Chondrocyte (in vitro differentiated cells): ENCODE data around the gene SYNC. TPM values are rescaled to one million over a fixed set of nuclear protein-coding genes. Genes with fewer than 3 reads are reported as not detected.
"Not testable (repeated sequence)": the region's sequence is repeated elsewhere in the genome, so short reads cannot be mapped to it uniquely, and the experiment has no call there.

Experiments
- DNase-seq: peaks from one replicate; pipeline ENCODE4 v3.0.0; 2021; ENCODE audit warnings: mixed read lengths, low spot score
- H3K27ac Mint-ChIP-seq: one replicate; pipeline ENCODE4 v1.8.0; 2021; ENCODE audit warnings: mild to moderate bottlenecking, moderate library complexity, mixed read lengths; ENCODE audit not compliant: unreplicated experiment
- H3K27me3 Mint-ChIP-seq: 2 replicates; pipeline ENCODE4 v1.8.0; 2021; ENCODE audit warnings: low read depth, mixed read lengths
- H3K36me3 Mint-ChIP-seq: 2 replicates; pipeline ENCODE4 v1.8.0; 2021; ENCODE audit warnings: low read depth, mixed read lengths
- H3K4me1 Mint-ChIP-seq: 2 replicates; pipeline ENCODE4 v1.8.0; 2021; ENCODE audit warnings: low read depth, mild to moderate bottlenecking, mixed read lengths
- H3K4me3 Mint-ChIP-seq: one replicate; pipeline ENCODE4 v1.8.0; 2021; ENCODE audit warnings: mild to moderate bottlenecking, moderate library complexity, mixed read lengths; ENCODE audit not compliant: unreplicated experiment
- H3K9me3 Mint-ChIP-seq: 2 replicates; pipeline ENCODE4 v1.8.0; 2021; ENCODE audit warnings: low read depth, mixed read lengths
- total RNA-seq: library from RNA; stranded (reverse); gene quantifications from 3 replicates; pipeline ENCODE4 v1.2.1, GENCODE V29; 2021
- TF ChIP-seq, protein P1 (sequence below): fragments of 200-600 bp; sonication (generic); IDR thresholded peaks from 2 replicates; pipeline ENCODE4 v1.5.0; 2021; ENCODE audit warnings: antibody characterized with exemption, mild to moderate bottlenecking, moderate library complexity

Gene SYNC
- total RNA-seq, 1 donor from 2014 or later: 71.8 TPM

DNA sequence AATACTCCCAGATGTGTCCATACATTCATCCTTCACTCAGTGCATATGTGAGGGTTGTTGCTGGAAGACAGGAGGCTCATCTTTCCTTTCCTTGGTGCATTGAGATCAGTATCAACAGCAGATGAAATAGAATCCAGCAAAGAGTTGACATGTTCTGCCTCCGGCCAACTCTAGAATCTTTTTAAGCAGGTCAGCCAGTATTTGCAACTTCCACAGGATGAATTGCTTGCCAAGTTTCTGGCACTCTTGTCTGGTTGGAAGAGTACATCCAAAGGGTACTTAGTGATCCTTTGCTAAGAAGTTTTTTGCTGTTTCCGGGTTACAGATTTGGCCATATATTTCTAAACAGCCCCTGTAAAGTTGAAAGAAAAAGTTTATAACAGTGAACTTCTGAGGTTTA lies 21.1 kb downstream of the SYNC start:
- Mint-ChIP-seq H3K27ac (no peak overlapping the region), H3K4me1 (peaks cover 21% of the 10 kb centered on the region), H3K36me3 (peaks cover 38% of the 10 kb centered on the region), H3K4me3 (no peak overlapping the region), H3K27me3 (no peaks in the 10 kb centered on the region), H3K9me3 (no peaks in the 10 kb centered on the region)
- TF ChIP-seq, protein P1, sequence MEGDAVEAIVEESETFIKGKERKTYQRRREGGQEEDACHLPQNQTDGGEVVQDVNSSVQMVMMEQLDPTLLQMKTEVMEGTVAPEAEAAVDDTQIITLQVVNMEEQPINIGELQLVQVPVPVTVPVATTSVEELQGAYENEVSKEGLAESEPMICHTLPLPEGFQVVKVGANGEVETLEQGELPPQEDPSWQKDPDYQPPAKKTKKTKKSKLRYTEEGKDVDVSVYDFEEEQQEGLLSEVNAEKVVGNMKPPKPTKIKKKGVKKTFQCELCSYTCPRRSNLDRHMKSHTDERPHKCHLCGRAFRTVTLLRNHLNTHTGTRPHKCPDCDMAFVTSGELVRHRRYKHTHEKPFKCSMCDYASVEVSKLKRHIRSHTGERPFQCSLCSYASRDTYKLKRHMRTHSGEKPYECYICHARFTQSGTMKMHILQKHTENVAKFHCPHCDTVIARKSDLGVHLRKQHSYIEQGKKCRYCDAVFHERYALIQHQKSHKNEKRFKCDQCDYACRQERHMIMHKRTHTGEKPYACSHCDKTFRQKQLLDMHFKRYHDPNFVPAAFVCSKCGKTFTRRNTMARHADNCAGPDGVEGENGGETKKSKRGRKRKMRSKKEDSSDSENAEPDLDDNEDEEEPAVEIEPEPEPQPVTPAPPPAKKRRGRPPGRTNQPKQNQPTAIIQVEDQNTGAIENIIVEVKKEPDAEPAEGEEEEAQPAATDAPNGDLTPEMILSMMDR: no peak
- no peak for DNase-seq

DNA sequence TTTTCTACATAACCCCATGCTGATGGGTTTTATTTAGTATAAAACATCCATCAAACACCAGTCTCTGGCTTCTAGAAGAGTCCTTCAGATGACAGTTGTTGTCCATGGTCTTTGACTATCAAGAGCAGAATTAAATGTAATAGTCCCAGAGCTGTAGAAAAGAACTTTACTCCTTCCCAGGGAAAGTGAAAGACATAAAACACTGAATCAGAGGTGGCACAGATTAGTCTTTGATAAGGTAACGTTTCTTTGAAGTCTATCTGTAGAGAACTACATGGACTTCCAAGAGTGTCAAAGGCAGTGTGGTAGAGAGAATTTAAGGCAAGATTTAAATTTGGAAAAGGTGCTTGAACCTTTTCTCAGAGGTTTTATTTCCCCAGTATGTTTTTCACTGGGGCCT lies 21.9 kb downstream of the SYNC start:
- no peak overlapping the region for H3K27ac Mint-ChIP-seq
- H3K4me3 Mint-ChIP-seq: no peak overlapping the region
- TF ChIP-seq, protein P1: no peak
- no peaks in the 10 kb centered on the region for H3K27me3 Mint-ChIP-seq
- peaks cover 17% of the 10 kb centered on the region for H3K4me1 Mint-ChIP-seq
- no peak for DNase-seq
- no peaks in the 10 kb centered on the region for H3K9me3 Mint-ChIP-seq
- H3K36me3 Mint-ChIP-seq: peaks cover 34% of the 10 kb centered on the region

DNA sequence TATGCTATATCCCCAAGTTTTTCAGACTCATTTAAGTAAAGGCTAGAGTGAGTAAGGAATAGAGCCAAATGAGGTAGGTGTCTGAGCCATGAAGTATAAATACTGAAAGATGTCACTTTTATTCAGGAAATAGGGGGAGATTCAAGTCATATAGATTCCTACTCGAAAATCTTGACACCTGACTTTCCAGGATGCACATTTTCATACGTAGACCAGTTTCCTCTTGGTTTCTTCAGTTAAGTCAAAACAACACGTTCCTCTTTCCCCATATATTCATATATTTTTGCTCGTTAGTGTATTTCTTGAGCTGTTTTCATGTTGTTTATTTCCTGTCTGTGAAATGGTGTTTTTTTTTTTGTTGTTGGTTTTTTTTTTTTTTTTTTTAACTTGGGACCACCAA lies 22.6 kb downstream of the SYNC start:
- not testable (repeated sequence) for H3K4me3 Mint-ChIP-seq, DNase-seq, H3K27ac Mint-ChIP-seq, H3K27me3 Mint-ChIP-seq, H3K9me3 Mint-ChIP-seq
- Mint-ChIP-seq H3K36me3 (peaks cover 33% of the 10 kb centered on the region), H3K4me1 (peaks cover 17% of the 10 kb centered on the region)

GRCh38 chr1:32676945-32677344 lies 25.6 kb downstream of the SYNC start:
- Mint-ChIP-seq H3K4me1 (peaks cover 10% of the 10 kb centered on the region), H3K36me3 (peaks cover 44% of the 10 kb centered on the region), H3K9me3 (no peaks in the 10 kb centered on the region), H3K27me3 (no peaks in the 10 kb centered on the region), H3K4me3 (no peak overlapping the region), H3K27ac (peak overlapping the region; percentile 49)
- TF ChIP-seq, protein P1: no peak
- no peak for DNase-seq

DNA sequence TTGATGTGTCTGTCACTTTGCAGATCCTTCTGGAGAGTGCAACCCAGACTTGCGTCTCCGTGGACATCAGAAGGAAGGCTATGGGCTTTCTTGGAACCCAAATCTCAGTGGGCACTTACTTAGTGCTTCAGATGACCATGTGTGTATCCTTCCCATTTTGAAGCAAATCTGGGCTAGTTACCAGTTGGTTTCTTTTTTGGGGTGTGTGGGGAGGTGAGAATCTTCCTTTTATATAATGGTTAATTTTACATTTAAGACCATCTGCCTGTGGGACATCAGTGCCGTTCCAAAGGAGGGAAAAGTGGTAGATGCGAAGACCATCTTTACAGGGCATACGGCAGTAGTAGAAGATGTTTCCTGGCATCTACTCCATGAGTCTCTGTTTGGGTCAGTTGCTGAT lies 33.9 kb downstream of the SYNC start:
- not testable (repeated sequence) for H3K27me3 Mint-ChIP-seq, H3K4me3 Mint-ChIP-seq, DNase-seq, H3K27ac Mint-ChIP-seq, H3K4me1 Mint-ChIP-seq, H3K9me3 Mint-ChIP-seq
- peaks cover 46% of the 10 kb centered on the region for H3K36me3 Mint-ChIP-seq

DNA sequence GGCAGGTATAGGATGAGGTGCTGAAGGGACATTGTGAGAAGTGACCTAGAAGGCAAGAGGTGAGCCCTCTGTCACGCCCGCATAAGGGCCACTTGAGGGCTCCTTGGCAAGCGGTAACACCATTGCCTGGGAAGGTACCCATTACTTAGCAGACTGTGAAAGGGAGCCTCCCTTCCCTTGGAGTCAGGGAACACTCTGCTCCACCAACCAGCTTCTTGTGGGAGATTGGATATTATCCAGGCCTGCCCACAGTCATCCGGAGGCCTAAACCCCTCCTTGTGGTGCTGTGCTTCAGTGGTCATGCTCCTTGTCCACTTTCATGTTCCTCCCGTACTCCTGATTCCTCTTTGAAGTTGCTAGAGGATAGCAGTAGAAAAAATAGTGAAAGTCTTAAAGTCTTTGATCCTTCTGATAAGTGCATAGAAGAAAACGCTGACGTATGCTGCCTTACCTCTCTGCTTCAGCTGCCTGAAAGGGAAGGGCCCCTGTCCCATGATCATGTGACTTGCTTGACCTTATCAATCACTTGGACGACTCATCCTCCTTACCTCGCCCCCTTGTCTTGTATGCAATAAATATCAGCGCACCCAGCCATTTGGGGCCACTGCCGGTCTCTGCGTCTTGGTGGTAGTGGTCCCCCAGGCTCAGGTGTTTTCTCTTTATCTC lies 35.5 kb downstream of the SYNC start:
- no peak overlapping the region for H3K27ac Mint-ChIP-seq
- no peaks in the 10 kb centered on the region for H3K9me3 Mint-ChIP-seq
- H3K4me3 Mint-ChIP-seq: no peak overlapping the region
- no peak for DNase-seq
- no peaks in the 10 kb centered on the region for H3K4me1 Mint-ChIP-seq
- TF ChIP-seq, protein P1: no peak
- peaks cover 36% of the 10 kb centered on the region for H3K36me3 Mint-ChIP-seq
- H3K27me3 Mint-ChIP-seq: no peaks in the 10 kb centered on the region
